ENCODE results near the gene NUAK2.

The NUAK2 gene

DNA sequence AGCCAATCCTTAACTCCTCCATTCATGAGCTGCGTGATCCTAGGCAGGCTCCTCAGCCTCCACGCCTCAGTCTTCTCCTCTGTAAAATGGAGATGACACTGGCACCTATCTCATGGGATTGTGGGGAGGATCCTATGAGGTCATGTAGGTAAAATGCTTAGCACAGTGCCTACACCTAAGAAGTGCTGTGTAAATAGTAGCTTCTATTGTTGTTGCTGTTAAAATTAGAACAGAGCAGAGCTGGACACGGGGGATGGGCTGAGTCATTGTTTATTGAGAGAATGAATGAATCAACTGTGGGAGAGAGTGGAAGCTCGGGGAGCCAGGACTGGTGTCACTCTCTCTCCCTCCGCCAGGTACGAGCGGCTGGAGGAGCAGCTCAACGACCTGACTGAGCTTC, 50.8 kb downstream of the NUAK2 start:
- TF ChIP-seq, protein P1, sequence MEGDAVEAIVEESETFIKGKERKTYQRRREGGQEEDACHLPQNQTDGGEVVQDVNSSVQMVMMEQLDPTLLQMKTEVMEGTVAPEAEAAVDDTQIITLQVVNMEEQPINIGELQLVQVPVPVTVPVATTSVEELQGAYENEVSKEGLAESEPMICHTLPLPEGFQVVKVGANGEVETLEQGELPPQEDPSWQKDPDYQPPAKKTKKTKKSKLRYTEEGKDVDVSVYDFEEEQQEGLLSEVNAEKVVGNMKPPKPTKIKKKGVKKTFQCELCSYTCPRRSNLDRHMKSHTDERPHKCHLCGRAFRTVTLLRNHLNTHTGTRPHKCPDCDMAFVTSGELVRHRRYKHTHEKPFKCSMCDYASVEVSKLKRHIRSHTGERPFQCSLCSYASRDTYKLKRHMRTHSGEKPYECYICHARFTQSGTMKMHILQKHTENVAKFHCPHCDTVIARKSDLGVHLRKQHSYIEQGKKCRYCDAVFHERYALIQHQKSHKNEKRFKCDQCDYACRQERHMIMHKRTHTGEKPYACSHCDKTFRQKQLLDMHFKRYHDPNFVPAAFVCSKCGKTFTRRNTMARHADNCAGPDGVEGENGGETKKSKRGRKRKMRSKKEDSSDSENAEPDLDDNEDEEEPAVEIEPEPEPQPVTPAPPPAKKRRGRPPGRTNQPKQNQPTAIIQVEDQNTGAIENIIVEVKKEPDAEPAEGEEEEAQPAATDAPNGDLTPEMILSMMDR (IDR thresholded peaks at IDR 0.05): no peak

DNA sequence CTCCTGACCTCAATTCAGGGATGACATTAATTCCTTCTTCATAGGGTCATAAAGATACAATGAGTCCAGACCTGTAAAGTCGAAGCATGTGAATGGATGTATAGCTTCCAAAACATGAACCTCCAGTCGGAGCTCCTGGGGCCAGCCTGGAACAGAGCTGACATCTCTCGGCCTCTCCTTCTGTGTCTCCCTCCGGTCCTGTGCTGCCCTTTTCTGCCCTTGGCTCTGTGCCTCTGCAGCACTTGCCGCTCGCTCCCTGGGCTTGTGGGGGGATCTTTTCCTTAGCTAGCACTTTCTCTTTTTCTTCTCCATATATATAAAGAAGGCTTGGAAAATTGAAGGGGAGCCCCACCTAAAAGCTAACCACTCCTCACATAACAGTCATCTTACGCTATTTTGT, 51.3 kb downstream of the NUAK2 start:
- TF ChIP-seq, protein P1 (IDR thresholded peaks at IDR 0.05): no peak

DNA sequence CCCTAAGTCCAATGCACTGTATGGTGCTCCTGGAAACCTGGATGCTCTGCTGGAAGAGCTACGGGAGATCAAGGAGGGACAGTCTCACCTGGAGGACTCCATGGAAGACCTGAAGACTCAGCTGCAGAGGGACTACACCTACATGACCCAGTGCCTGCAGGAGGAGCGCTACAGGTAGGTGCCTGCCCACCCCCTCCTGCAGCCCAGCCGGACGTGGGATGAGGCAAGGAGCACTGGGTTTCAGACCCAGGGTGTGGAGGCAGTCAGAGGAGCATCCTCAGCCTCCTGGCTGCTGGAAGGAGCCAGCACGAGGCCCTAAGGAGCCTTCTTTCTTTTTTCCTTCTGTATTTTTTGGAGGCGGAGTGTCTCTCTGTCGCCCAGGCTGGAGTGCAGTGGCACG, 51.8 kb downstream of the NUAK2 start:
- TF ChIP-seq, protein P1 (IDR thresholded peaks at IDR 0.05): no peak

DNA sequence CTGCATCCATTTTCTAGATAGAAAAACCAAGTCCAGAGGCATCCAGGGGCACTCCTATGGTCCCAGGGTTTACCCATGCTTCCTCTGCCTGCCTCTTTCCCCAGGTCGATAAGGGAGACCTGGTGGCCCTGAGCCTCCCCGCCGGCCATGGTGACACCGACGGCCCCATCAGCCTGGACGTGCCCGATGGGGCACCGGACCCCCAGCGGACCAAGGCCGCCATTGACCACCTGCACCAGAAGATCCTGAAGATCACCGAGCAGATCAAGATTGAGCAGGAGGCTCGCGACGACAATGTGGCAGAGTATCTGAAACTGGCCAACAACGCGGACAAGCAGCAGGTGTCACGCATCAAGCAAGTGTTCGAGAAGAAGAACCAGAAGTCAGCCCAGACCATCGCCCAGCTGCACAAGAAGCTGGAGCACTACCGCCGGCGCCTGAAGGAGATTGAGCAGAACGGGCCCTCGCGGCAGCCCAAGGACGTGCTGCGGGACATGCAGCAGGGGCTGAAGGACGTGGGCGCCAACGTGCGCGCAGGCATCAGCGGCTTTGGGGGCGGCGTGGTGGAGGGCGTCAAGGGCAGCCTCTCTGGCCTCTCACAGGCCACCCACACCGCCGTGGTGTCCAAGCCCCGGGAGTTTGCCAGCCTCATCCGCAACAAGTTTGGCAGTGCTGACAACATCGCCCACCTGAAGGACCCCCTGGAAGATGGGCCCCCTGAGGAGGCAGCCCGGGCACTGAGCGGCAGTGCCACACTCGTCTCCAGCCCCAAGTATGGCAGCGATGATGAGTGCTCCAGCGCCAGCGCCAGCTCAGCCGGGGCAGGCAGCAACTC, 52.5 kb downstream of the NUAK2 start:
- TF ChIP-seq, protein P1 (IDR thresholded peaks at IDR 0.05): no peak

DNA sequence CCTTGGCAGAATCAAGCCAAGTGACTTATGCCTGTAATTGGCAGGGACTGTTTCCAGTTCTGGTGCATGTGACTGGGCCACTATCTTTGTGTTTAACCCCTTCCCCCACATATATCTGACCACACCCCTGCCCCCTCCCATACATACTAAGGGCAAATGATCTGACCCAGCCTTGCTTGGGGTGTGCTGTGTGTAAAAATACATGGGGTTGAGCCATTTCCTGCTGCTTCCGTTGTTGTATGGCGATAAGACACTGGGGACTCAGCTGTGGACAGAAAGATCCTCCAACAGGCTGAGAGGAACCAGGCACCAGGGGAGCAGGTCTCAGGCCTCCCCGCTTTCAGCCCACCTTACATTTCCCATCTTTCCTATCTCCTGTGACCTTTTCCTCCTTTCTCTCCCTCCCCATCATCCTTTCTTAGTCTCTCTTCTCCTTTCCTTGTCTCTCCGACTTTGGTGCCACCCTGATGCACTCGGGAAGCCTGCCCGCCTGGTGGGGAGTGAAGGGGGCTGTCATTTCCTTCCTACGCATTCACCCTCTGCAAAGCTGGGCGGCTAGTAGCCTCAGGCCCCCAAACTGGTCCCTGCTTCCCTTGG, 54.1 kb downstream of the NUAK2 start:
- TF ChIP-seq, protein P1 (IDR thresholded peaks at IDR 0.05): no peak

DNA sequence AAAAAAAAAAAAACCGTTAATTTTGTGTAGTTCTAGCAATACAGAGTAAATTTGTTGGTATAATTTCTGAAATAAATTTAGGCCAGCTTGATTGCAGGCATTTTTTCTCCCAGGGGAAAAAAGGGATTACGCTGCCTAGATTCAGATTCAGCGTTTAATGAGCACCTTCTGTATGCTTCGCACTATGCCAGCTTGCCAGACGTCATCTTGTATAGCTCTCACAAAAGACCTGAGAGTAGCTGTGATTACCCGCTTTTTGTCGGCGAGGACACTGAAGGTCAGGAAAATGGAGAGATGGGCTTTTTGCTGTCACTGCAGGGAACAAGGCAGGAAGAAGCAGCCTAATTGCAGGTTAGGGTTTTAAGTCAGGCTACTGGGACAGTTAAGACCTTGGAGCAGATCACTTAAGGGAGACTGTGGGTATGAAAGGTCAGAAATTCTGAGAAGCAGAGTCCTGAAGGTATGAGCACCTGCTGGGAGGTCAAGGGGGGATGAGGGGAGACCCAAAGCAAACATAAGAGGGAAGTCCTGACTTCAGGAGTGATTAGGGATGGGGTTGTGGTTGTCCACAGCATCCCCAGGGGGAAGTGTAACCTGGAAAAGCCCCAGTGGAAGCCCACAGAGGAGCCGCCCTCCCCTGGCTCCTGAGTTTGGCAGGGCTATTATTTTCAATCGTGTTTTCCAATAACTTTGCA, 54.8 kb downstream of the NUAK2 start:
- TF ChIP-seq, protein P1 (IDR thresholded peaks at IDR 0.05): no peak

DNA sequence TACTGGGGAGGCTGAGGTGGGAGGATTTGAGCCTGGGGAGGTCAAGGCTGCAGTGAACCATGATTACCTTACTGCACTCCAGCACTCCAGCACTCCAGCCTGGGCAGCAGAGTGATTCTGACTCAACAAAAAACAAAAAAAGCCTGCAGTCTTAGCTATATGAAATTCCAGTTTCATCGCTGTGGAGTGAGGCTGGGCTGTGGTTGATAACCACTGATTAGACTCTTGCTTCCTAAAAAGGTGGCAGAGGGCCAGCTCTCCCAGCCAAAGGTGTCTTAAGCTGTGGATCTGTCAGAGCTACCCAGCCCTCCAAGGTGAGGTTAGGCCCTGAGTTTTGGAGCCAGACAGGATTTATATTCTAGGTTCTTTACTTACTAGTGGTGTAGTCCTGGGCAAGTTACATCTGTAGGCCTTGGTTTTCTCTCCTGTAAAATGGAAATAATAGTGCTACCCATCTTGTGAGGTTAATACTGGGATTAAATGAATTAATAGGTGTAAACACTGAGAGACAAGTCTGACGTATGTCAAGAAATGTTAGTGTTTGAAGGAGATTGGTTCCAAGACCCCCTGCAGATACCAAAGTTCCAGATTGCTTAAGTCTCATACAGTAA, 57.9 kb downstream of the NUAK2 start:
- TF ChIP-seq, protein P1 (IDR thresholded peaks at IDR 0.05): no peak
